Liver (tissue), 9 donors: Measurements from ENCODE around the gene CSMD2. TPM values are rescaled to one million over a fixed set of nuclear protein-coding genes. Genes with fewer than 3 reads are reported as not detected.

Source experiments
- DNase-seq: peaks from one replicate; pipeline ENCODE4 v3.0.0-alpha.2; 2017; ENCODE audit warnings: low spot score
- H3K27ac ChIP-seq, 2 donors: one replicate each; pipeline ENCODE4 v1.7.0; 2013; ENCODE audit warnings: inconsistent platforms in 2 of 2, low read length in 2 of 2, control low read depth in 1 of 2, low read depth in 1 of 2, mild to moderate bottlenecking in 1 of 2
- H3K27me3 ChIP-seq, 4 donors: one replicate each; pipeline versions ENCODE4 v1.6.1 to v1.7.0; 2013; ENCODE audit warnings: low read length in 3 of 4, inconsistent platforms in 1 of 4, mild to moderate bottlenecking in 1 of 4, moderate library complexity in 1 of 4; ENCODE audit not compliant: control insufficient read depth in 4 of 4, insufficient read depth in 4 of 4
- H3K36me3 ChIP-seq, 4 donors: one replicate each; pipeline versions ENCODE4 v1.6.1 to v1.7.0; 2013; ENCODE audit warnings: low read length in 3 of 4, mild to moderate bottlenecking in 3 of 4, low read depth in 1 of 4, moderate library complexity in 1 of 4; ENCODE audit not compliant: control insufficient read depth in 4 of 4, insufficient read depth in 3 of 4
- H3K4me1 ChIP-seq, 4 donors: one replicate each; pipeline versions ENCODE4 v1.6.1 to v1.7.0; 2013; ENCODE audit warnings: low read length in 3 of 4, mild to moderate bottlenecking in 3 of 4, moderate library complexity in 1 of 4; ENCODE audit not compliant: control insufficient read depth in 4 of 4, insufficient read depth in 4 of 4
- H3K4me3 ChIP-seq, 3 donors: one replicate each; pipeline versions ENCODE4 v1.6.1 to v1.7.0; 2013; ENCODE audit warnings: low read length in 3 of 3, control low read depth in 1 of 3, low read depth in 1 of 3, mild to moderate bottlenecking in 1 of 3
- H3K9ac ChIP-seq, 2 donors: one replicate each; pipeline ENCODE4 v1.7.0; 2013; ENCODE audit warnings: low read length in 2 of 2, mild to moderate bottlenecking in 2 of 2, moderate library complexity in 2 of 2, control low read depth in 1 of 2, low read depth in 1 of 2
- H3K9me3 ChIP-seq, 4 donors: one replicate each; pipeline versions ENCODE4 v1.6.1 to v1.7.0; 2013; ENCODE audit warnings: low read length in 3 of 4; ENCODE audit not compliant: control insufficient read depth in 4 of 4
- EGR1 ChIP-seq, 2 donors: IDR thresholded peaks; 2 replicates each; pipeline ENCODE4 v1.6.1; 2016 to 2018; ENCODE audit warnings: antibody characterized with exemption in 2 of 2, low read depth in 2 of 2
- FOXA1 ChIP-seq: IDR thresholded peaks from 2 replicates; pipeline ENCODE4 v1.6.1; 2016; ENCODE audit warnings: antibody characterized with exemption
- FOXA2 ChIP-seq: IDR thresholded peaks from 2 replicates; pipeline ENCODE4 v1.6.1; 2016; ENCODE audit warnings: antibody characterized with exemption
- HNF4A ChIP-seq, 2 donors: conservative IDR thresholded peaks; 2 replicates each; pipeline ENCODE4 v1.6.1; 2016; ENCODE audit warnings: antibody characterized with exemption in 2 of 2, mild to moderate bottlenecking in 2 of 2
- HNF4G ChIP-seq: IDR thresholded peaks from 2 replicates; pipeline ENCODE4 v1.6.1; 2016; ENCODE audit warnings: antibody characterized with exemption
- JUND ChIP-seq, 2 donors: IDR thresholded peaks; 2 replicates each; pipeline ENCODE4 v1.6.1; 2016; ENCODE audit warnings: antibody characterized with exemption in 2 of 2
- NR2F2 ChIP-seq: IDR thresholded peaks from 2 replicates; pipeline ENCODE4 v1.6.1; 2016; ENCODE audit warnings: antibody characterized with exemption
- RAD21 ChIP-seq, 2 donors: IDR thresholded peaks; 2 replicates each; pipeline ENCODE4 v1.6.1; 2016; ENCODE audit warnings: antibody characterized with exemption in 2 of 2, mild to moderate bottlenecking in 2 of 2
- TAF1 ChIP-seq: conservative IDR thresholded peaks from 2 replicates; pipeline ENCODE4 v1.6.1; 2016; ENCODE audit warnings: antibody characterized with exemption, mild to moderate bottlenecking
- YY1 ChIP-seq: IDR thresholded peaks from 2 replicates; pipeline ENCODE4 v1.6.1; 2016; ENCODE audit warnings: antibody characterized with exemption, mild to moderate bottlenecking
- WGBS: extraction: QIAGEN DNeasy Blood & Tissue Kit; methylation state at CpG from one replicate; pipeline ENCODE4 v1.1.7; 2013; 5-methylcytosine and 5-hydroxymethylcytosine counted together
- polyA plus RNA-seq, 2 donors: library from polyadenylated mRNA; stranded (reverse) in 1 of 2; unstranded in 1 of 2; fragments of 200-250 nt in 1 of 2; fragments of >200 nt in 1 of 2; fragmentation: Nextera tagmentation in 1 of 2; extraction: Ambion mirVana in 1 of 2; gene quantifications; one replicate each; pipeline versions ENCODE4 v1.2.1 to v1.2.3, GENCODE V29; 2013 to 2015
- total RNA-seq, 2 donors: library from RNA; depleted of rRNA; stranded (reverse); fragments of >200 nt; gene quantifications; one replicate each; pipeline ENCODE4 v1.2.3, GENCODE V29; 2014
- TF ChIP-seq, protein P1 (sequence below): IDR thresholded peaks from 2 replicates; pipeline ENCODE4 v1.6.1; 2016; ENCODE audit warnings: antibody characterized with exemption
- TF ChIP-seq, protein P2 (sequence below): IDR thresholded peaks from 2 replicates; pipeline ENCODE4 v1.6.1; 2016; ENCODE audit warnings: antibody characterized with exemption, mild to moderate bottlenecking
- TF ChIP-seq, protein P3 (sequence below): fragments of 150-350 bp; IDR thresholded peaks from 2 replicates; pipeline ENCODE4 v1.5.1; 2017; ENCODE audit warnings: improper control_type of control experiment, low read depth, low read length; ENCODE audit not compliant: missing input control
- TF ChIP-seq, protein P4 (sequence below): IDR thresholded peaks from 2 replicates; pipeline ENCODE4 v1.6.1; 2016; ENCODE audit warnings: antibody characterized with exemption
- TF ChIP-seq, protein P5 (sequence below): IDR thresholded peaks from 2 replicates; pipeline ENCODE4 v1.6.1; 2016; ENCODE audit warnings: antibody characterized with exemption
- donor health status: healthy.
- donor health status: healthy.
- donor health status: healthy.
- donor health status: healthy.
- donor health status: healthy.

The CSMD2 gene
- total and polyA plus RNA-seq, 4 donors: 0.08 to 0.09 TPM; not detected in 2

DNA sequence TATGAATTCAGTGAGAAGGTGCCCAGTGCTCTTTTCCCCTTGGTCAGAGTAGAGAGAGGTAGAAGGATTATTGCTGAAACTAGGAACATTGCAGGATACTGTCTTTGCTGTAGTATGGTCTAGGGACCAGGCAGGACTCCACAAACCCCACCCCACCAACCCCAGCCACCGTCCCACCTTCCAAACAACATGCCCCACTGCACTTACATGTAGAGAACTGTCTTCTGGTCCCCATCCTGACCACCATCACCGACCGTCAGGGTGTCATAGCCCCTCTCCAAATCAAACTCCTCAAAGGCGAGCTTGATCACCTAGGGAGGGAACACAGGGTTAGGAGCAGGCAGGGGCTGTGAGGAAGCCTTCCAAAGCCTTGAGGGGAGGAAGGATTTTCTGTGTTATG is 372.8 kb downstream of the CSMD2 start:
- H3K9me3 ChIP-seq: peaks cover 0 to 6% (median 3%) of the 10 kb centered on the region in 4 donors
- no peaks in the 10 kb centered on the region for H3K4me1 ChIP-seq
- H3K36me3 ChIP-seq: no peaks in the 10 kb centered on the region
- WGBS: 71% methylated on average over 4 of the region's 4 CpGs
- H3K9ac ChIP-seq: no peak overlapping the region
- H3K4me3 ChIP-seq: no peak overlapping the region
- TF ChIP-seq JUND (IDR thresholded peaks at IDR 0.05): no peak
- TF ChIP-seq FOXA2: no peak
- no peak for TF ChIP-seq NR2F2
- TF ChIP-seq, protein P1, sequence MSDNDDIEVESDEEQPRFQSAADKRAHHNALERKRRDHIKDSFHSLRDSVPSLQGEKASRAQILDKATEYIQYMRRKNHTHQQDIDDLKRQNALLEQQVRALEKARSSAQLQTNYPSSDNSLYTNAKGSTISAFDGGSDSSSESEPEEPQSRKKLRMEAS: no peak
- TF ChIP-seq, protein P2, sequence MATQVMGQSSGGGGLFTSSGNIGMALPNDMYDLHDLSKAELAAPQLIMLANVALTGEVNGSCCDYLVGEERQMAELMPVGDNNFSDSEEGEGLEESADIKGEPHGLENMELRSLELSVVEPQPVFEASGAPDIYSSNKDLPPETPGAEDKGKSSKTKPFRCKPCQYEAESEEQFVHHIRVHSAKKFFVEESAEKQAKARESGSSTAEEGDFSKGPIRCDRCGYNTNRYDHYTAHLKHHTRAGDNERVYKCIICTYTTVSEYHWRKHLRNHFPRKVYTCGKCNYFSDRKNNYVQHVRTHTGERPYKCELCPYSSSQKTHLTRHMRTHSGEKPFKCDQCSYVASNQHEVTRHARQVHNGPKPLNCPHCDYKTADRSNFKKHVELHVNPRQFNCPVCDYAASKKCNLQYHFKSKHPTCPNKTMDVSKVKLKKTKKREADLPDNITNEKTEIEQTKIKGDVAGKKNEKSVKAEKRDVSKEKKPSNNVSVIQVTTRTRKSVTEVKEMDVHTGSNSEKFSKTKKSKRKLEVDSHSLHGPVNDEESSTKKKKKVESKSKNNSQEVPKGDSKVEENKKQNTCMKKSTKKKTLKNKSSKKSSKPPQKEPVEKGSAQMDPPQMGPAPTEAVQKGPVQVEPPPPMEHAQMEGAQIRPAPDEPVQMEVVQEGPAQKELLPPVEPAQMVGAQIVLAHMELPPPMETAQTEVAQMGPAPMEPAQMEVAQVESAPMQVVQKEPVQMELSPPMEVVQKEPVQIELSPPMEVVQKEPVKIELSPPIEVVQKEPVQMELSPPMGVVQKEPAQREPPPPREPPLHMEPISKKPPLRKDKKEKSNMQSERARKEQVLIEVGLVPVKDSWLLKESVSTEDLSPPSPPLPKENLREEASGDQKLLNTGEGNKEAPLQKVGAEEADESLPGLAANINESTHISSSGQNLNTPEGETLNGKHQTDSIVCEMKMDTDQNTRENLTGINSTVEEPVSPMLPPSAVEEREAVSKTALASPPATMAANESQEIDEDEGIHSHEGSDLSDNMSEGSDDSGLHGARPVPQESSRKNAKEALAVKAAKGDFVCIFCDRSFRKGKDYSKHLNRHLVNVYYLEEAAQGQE: no peak
- no peak for TF ChIP-seq HNF4G
- TF ChIP-seq, protein P3, sequence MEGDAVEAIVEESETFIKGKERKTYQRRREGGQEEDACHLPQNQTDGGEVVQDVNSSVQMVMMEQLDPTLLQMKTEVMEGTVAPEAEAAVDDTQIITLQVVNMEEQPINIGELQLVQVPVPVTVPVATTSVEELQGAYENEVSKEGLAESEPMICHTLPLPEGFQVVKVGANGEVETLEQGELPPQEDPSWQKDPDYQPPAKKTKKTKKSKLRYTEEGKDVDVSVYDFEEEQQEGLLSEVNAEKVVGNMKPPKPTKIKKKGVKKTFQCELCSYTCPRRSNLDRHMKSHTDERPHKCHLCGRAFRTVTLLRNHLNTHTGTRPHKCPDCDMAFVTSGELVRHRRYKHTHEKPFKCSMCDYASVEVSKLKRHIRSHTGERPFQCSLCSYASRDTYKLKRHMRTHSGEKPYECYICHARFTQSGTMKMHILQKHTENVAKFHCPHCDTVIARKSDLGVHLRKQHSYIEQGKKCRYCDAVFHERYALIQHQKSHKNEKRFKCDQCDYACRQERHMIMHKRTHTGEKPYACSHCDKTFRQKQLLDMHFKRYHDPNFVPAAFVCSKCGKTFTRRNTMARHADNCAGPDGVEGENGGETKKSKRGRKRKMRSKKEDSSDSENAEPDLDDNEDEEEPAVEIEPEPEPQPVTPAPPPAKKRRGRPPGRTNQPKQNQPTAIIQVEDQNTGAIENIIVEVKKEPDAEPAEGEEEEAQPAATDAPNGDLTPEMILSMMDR: no peak
- no peak for TF ChIP-seq RAD21 (IDR thresholded peaks at IDR 0.05)
- no peak for TF ChIP-seq YY1
- TF ChIP-seq, protein P4, sequence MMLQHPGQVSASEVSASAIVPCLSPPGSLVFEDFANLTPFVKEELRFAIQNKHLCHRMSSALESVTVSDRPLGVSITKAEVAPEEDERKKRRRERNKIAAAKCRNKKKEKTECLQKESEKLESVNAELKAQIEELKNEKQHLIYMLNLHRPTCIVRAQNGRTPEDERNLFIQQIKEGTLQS: no peak
- no peak for TF ChIP-seq EGR1 (IDR thresholded peaks at IDR 0.05; ENCODE audit: low read depth in 2 of 2)
- TF ChIP-seq FOXA1: no peak
- TF ChIP-seq, protein P5, sequence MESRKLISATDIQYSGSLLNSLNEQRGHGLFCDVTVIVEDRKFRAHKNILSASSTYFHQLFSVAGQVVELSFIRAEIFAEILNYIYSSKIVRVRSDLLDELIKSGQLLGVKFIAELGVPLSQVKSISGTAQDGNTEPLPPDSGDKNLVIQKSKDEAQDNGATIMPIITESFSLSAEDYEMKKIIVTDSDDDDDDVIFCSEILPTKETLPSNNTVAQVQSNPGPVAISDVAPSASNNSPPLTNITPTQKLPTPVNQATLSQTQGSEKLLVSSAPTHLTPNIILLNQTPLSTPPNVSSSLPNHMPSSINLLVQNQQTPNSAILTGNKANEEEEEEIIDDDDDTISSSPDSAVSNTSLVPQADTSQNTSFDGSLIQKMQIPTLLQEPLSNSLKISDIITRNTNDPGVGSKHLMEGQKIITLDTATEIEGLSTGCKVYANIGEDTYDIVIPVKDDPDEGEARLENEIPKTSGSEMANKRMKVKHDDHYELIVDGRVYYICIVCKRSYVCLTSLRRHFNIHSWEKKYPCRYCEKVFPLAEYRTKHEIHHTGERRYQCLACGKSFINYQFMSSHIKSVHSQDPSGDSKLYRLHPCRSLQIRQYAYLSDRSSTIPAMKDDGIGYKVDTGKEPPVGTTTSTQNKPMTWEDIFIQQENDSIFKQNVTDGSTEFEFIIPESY: no peak
- TF ChIP-seq TAF1: no peak
- TF ChIP-seq HNF4A (conservative IDR thresholded peaks at IDR 0.05): no peak
- peaks cover 0 to 5% (median 1%) of the 10 kb centered on the region in 4 donors for H3K27me3 ChIP-seq
- no peak for DNase-seq
- H3K27ac ChIP-seq: no peak overlapping the region

DNA sequence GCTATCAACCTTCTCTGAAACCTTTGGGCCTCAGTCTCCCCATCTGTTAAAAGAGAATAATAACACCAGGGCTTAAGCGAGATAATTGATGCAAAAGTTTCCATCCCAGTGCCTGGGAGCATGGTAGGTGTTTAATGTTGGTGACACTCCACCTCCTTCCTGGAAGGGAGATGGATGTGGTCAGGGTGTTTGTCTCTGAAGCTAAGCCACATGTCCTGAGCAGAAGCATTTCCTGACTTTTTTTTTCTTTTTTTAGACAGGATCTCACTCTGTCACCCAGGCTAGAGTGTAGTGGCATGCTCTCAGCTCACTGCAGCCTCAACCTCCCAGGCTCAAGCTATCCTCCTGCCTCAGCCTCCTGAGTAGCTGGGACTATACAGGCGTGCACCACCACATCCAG is 373.8 kb downstream of the CSMD2 start:
- TF ChIP-seq, protein P1: no peak
- H3K9ac ChIP-seq: no peak overlapping the region
- no peak overlapping the region for H3K4me3 ChIP-seq
- no peak overlapping the region for H3K27ac ChIP-seq
- no peaks in the 10 kb centered on the region for H3K36me3 ChIP-seq
- H3K4me1 ChIP-seq: no peaks in the 10 kb centered on the region
- H3K27me3 ChIP-seq: peaks cover 0 to 5% (median 1%) of the 10 kb centered on the region in 4 donors
- peaks cover 0 to 4% (median 1%) of the 10 kb centered on the region in 4 donors for H3K9me3 ChIP-seq
- DNase-seq: no peak
- 82% methylated on average over 2 of the region's 2 CpGs for WGBS
